Gastroesophageal sphincter (tissue), 3 donors: ENCODE measurements around the gene PRKAR2B.

ENCODE experiments used
- CTCF ChIP-seq, 4 experiments: fragments of 200-600 bp in 2 of 4; fragments of 450-650 bp in 2 of 4; sonication (generic) in 1 of 4; IDR thresholded peaks; one replicate each; pipeline ENCODE4 v1.5.1; 2017 to 2019; ENCODE audit warnings: antibody characterized with exemption in 4 of 4, mild to moderate bottlenecking in 2 of 4, moderate library complexity in 2 of 4
- POLR2A ChIP-seq, 2 donors: fragments of 450-650 bp; IDR thresholded peaks; one replicate each; pipeline ENCODE4 v1.6.1; 2017; ENCODE audit warnings: antibody characterized with exemption in 2 of 2, mild to moderate bottlenecking in 2 of 2, moderate library complexity in 1 of 2
- POLR2AphosphoS5 ChIP-seq: sonication (generic); formaldehyde crosslinking; IDR thresholded peaks from one replicate; pipeline ENCODE4 v1.6.1; 2017; ENCODE audit warnings: antibody characterized with exemption

GRCh38 chr7:107091306-107091705 lies 46.8 kb downstream of the PRKAR2B start:
- TF ChIP-seq POLR2A (IDR thresholded peaks at IDR 0.05), result no peak
- TF ChIP-seq CTCF (IDR thresholded peaks at IDR 0.05), result no peak
- no peak for TF ChIP-seq POLR2AphosphoS5
